HPDE6-E6E7 (cell line): ENCODE results near the gene CHST4.
"Not testable (repeated sequence)": the region's sequence is repeated elsewhere in the genome, so short reads cannot be mapped to it uniquely, and the experiment has no call there.

Experiments used
- DNase-seq: peaks from one replicate; pipeline ENCODE4 v3.0.0; 2011; ENCODE audit warnings: missing footprints; ENCODE audit errors: extremely low spot score

Gene CHST4

GRCh38 chr16:71526111-71526631 is at the start of gene CHST4:
Gene CHST4 (plus strand): TSS chr16:71526426. CDS start chr16:71536678, 10,252 bp downstream.
- peak; percentile 49 for DNase-seq

GRCh38 chr16:71476457-71477124 is 49.6 kb upstream of the CHST4 start:
- DNase-seq: no peak

GRCh38 chr16:71479420-71479819 is 46.8 kb upstream of the CHST4 start:
- DNase-seq: peak; percentile 25

DNA sequence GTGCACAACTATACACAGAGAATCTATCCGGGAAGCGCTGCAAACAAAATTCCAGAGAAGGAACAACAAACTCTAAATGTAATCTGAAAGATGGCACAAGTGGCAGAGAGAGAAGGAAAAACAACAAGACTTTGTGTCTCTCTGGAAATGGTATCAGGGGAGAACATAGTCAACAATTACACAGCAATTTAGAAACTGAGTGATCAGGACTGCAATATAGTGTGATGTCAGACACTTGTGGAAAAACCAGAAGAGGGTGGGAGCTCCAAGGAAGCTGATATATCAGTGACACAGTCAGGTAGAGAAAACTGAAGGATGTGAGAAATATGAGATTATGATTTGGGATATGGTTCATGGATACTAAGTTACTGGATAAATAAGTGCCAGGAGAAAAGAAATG is 45.3 kb upstream of the CHST4 start:
- DNase-seq: no peak

GRCh38 chr16:71482569-71482968 is 43.7 kb upstream of the CHST4 start:
- no peak for DNase-seq

GRCh38 chr16:71484006-71484893 is 42.0 kb upstream of the CHST4 start:
- DNase-seq: peak; percentile 90

GRCh38 chr16:71489122-71489521 is 37.1 kb upstream of the CHST4 start, which contains the start of gene ZNF19:
Gene ZNF19 (minus strand): TSS chr16:71489324. CDS start chr16:71482114, 7,210 bp downstream.
- no peak for DNase-seq

- DNase-seq: no peak
These were observed 35.9 kb upstream of the CHST4 start for GRCh38 chr16:71490361-71490760.

GRCh38 chr16:71491054-71491453 is 35.2 kb upstream of the CHST4 start:
- DNase-seq: no peak

GRCh38 chr16:71492786-71493185 is 33.4 kb upstream of the CHST4 start:
- no peak for DNase-seq

DNA sequence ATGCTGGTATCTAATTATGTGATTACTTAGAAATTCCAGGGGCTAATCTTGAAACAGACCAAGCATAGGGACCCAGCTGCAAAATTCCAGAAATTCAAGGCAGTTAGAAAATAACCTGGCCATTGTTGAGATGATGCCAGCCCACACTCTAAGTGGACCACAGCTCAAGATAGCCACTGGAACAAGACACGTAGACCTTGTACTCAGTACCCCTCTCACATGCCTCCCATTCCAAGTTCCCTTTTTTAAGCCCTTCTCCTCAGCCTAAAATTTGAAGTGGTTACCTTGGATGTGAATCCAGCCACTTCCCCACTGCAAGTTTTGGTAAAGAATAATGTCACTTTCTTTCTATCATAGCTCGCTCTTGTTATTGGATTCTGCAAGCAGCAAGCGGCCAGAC is 33.0 kb upstream of the CHST4 start:
- DNase-seq: no peak

GRCh38 chr16:71498031-71498430 is 28.2 kb upstream of the CHST4 start:
- no peak for DNase-seq

DNA sequence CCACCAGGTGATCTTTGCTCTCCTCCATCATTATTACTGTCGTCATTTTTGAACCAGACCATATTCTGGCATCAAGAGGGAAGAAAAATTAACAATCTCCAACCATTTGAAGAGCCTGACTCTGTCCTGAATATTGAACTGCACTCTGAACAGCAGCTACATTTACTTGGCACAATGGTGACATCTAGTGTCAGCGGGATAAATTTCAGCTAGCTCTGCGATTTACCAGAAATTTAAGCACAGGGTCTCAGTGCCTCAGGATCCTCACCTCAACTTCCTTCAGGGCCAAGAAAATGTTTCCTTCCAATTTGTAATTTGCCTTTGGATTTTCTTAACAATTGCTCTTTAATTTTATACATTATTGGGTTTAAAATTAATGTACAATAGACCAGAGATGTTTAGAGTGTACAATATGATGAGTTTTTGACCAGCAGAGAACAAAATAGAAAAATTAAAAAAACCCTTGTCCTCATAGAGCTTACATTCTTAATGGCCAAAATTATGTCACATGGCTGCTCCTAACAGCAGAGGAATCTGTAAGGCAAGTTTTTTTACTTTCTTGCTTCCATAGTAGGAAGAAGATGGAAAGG is 26.4 kb upstream of the CHST4 start:
- peak; percentile 64 for DNase-seq

- DNase-seq: no peak
These were observed 25.3 kb upstream of the CHST4 start for GRCh38 chr16:71500964-71501363.

- DNase-seq: no peak
These were observed 24.7 kb upstream of the CHST4 start for GRCh38 chr16:71501547-71501946.

DNA sequence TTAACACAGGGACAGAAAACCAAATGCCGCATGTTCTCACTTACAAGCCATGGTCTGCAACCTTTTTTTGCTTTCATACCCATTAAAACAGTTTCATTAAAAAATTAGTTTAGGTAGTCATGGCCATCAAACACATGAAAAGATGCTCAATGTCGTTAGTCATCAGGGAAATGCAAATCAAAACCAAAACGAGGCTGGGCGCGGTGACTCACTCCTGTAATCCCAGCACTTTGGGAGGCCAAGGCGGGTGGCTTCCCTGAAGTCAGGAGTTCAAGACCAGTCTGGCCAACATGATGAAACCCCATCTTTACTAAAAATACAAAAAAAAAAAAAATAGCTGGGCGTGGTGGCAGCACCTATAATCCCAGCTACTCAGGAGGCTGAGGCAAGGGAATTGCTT is 22.2 kb upstream of the CHST4 start:
- DNase-seq: not testable (repeated sequence)

DNA sequence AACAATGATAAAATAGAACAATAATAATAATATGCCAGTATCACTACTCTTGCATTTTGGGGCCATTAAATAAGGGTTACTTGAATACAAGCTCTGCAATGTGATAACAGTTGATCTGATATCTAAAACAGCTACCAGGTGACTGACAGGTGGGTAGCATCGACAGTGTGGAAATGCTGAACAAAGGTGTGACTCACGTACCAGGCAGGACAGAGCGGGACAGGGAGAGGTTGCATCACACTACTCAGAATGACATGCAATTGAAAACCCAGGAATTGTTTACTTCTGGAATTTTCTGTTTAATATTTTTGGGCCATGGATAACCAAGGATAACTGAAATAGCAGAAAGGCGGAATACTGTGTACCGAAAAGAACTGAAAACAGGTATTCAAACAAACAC is 21.3 kb upstream of the CHST4 start:
- peak; percentile 55 for DNase-seq

DNA sequence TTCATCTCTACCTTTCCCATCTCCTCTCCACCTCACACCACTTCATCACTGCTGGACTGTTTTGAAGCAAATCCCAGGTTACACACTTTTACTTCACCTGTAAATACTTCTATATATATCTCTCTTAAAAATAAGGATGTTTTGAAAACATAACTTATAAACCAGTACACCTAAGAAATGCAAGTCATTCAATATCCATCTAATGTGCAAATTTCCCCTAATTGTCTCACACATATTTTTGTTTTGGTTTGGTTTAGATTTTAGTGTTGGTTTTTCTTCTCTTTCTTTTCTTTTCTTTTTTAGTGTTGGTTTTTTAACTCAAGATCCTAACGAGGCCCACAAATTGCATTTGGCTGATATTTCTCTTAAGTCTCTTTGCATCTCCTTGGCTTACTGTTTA is 19.2 kb upstream of the CHST4 start:
- no peak for DNase-seq

GRCh38 chr16:71513302-71513701 is 12.9 kb upstream of the CHST4 start:
- DNase-seq: no peak

- no peak for DNase-seq
These were observed 11.8 kb upstream of the CHST4 start for GRCh38 chr16:71514476-71514875.

GRCh38 chr16:71515026-71515425 is 11.2 kb upstream of the CHST4 start:
- no peak for DNase-seq

DNA sequence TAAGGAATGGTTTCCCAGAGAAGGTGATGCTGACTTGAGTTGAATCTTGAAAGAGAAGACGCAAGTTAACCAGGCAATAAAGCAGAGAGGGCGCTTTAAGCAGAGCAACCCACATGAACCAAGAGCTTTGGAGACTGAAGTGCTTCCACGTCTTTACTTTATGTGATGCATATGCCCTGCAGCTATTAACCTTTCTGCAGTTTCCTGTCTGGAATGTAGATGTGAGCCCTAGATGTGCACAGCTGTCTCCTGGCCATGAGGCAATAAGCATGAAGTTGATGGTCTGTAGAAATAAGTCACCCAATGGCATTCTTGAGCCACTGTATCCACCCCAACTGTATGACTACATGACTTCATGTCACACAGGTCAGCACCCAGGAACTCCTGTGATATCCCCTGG is 5.7 kb upstream of the CHST4 start:
- no peak for DNase-seq
